NCI-H1417 treated with DMSO at 0.1 percent for 48 hours (cell line): ENCODE data around the gene CFAP99.
"Not testable (repeated sequence)": the region's sequence is repeated elsewhere in the genome, so short reads cannot be mapped to it uniquely, and the experiment has no call there.

ENCODE experiments used
- DNase-seq: peaks from one replicate; lab custom pipeline; 2025; lab: John Stamatoyannopoulos, UW

The CFAP99 gene

DNA sequence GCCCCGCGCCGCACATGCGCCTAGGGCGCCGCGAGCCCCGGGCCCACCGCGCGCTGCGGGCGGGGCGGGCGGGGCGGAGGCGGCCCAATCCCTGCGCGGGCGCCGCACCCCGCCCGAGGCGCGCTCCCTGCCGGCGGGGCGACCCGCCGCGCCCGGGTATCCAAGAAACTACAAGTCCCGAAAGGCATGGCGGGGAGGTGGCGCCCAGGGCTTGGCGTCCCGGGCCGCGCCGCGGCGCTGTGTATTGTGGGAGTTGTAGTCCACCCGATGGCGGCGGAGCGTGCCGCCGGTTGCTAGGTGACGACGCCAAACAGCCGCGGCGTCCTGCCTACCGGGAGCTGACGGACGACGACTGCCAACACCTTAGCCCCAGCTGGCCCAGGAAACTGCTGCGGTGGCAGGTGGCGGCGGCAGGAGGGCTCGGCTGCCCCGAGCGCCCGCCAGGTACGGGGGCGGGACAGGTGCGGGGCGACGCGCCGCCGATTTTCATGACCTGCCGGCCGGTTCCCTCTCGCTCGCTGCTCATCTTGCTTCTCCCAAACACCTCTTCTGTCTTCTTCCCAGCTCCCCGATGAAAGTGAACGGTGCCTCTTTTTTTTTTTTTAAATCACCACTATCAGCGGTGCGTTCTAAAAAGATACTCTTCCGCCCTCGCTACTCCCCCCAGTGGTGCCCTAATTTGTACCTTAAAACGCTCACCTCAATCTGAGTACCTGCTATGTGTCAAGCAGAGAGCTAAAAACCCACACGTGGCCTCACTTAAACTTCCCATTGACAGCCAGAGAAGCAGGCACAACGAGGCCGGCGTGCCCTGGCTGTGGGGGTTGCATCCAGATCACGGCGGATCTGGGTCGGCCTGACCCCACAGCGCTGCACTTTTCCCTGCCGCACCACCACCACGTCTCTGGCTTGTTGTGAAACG is at the start of gene CFAP99:
CFAP99 (plus strand) TSS at position 306 of the 922 bp plus-strand sequence.
- DNase-seq: peak; percentile 71

DNA sequence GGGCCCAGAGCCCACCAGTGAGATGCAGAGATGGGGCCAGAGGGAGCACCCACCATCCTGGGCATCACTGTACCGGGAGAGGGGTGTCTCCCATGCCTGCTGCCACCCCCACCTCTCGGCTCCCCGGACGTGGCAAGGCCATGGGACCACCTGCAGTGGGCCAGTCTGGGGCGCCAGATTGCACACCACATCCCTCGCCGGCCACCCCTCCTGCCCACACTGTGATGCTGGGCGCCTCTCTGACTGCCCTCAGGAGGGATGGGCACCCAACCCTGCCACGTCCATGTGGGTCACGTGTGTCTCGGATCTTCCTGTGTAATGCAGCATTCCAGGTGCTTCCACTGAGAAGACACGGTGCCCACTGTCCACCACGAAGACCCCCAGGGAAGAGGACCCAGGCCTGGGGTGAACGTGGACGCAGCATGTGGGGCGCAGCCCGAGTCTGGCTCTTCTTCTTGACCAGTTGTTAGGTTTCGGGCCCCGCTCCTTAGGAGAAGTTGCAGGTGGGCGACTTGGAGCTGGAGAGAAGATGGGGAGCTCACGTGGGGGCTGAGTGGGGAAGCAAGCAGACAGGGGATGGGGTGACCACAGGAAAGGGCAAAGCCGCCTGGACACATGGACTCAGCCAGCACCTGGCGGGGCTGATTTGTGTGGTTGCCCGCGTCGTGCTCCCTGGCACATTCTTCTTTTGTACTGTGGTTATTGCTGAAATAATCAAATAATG is 48.0 kb upstream of the CFAP99 start:
- DNase-seq: no peak

DNA sequence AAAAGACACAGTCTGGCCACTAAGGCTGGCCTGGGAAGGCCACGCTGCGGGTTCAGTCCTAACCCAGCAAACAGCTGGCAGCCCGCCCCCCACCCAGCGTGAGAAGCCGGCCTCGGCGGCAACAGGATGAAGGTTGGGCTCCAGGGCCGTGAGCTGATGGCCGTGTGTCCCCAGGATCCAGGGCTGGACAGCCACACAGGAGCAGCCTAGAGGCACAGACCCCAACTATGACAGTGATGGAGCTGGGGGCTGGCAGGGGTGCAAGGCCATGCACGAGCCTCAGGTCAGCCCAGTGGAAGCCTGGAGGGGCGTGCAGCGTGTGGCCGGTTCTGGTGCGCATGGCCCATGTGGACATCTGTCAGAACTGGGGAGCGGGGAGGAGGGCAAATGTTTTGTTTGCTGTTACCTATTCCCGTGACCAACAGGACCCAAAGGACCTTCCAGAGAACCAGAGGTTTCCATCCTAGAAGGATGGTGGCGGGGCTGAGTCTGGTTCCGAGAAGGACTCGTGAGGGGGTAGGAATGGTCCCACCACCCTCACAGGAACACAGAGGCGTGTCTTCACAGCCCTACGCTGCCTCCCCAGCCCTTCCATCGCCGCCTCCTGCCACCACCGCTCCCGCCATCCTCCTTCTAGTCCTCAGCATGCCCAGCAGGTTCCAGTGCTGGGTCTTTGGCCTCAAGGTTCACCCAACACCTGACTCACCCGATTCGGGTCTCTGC is 46.8 kb upstream of the CFAP99 start:
- no peak for DNase-seq

DNA sequence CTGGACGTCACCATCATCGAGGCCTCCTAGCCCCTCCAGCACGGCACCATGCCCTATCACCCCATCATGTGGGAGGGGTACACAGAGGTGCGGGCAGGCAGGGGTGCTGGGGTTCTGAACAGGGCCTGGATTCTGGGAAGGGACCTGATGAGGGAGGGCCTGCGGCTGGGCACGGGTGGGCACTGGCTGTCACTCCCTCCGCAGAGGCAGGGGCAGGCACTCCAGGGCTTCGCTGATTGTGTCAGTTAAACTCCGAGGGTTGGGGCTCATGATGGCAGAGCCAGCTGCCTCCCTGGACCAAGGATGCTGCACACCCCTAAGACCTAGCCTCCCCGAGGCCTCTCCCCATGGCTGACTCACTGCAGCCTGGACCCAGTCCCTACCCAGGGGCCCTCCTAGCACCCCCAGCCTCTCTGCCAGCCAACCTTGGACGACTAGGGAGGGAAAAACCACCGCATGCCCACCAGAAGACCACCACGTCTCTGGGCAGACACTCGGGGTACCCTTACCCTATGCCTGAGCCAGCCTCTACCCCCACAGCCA is 46.2 kb upstream of the CFAP99 start:
- no peak for DNase-seq

DNA sequence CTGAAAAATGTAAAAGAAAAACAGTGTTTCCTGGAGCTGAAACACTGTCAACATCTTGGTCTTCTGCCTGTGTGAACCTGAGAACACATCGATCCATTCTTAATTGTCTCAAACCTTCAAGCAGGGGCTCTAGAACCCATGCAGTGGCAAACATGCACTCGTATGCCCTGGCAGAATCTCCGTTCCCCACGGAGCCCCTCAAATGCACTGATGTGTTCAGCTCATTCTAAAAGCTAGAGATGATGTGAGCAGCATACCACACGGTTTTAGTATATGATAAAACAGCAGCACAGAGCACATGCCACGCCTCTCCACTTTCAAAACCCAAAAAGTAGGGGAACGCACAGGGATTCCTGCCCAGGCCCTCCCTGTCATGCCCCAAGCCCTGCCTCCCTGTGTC is 45.2 kb upstream of the CFAP99 start:
- DNase-seq: no peak

DNA sequence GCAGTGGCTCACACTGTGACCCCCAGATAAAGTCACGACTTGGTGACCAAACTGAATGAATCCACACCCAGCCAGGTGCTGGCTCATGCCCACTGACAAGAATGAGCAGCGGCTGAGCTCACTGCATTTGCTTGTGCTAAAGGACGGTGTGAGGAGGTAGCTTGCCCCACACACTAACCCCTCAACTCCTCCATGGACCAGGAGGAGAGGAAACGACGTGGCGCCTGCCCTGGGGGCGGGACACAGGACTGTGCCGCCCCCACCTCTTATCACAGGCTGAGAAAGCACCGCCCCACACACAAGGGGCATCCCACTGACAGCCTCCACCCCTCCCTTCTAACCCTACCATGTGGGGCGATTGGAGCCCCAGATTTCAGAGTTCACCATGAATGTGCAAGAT is 43.3 kb upstream of the CFAP99 start:
- no peak for DNase-seq

DNA sequence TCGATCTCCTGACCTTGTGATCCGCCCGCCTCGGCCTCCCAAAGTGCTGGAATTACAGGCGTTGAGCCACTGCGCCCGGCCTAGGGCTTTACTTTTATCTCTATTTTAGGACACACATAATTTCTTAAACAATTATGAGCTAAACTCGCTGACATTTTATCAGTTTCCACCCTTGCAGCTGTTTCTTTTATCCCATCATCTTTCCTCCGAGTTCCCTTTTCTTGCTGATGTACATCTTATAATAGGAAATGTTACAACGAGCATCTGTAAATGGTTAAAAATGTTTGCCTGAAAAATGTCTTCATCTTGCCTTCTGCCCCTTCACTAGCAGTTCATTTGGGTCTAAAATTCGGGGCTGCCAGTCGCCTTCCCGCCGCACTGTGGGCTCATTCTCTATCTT is 41.5 kb upstream of the CFAP99 start:
- no peak for DNase-seq

DNA sequence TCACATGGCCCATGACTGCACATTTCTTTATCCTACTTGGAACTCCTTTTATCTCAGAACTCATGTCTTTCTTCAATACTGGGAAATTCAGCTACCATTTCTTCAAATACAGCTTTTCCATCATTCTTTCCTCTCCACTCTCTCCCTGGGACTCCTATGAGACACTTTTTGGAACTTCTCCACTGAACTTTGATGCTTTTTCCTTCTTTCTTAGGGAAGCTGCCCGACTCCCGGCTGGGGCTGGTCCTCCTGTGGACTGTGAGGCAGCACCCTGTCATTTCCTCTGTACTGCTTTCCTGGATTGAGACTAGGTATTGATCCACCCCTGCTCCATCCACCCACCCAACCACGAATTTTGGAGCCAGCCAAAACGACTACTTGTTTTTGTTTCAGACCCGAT is 40.4 kb upstream of the CFAP99 start:
- no peak for DNase-seq

DNA sequence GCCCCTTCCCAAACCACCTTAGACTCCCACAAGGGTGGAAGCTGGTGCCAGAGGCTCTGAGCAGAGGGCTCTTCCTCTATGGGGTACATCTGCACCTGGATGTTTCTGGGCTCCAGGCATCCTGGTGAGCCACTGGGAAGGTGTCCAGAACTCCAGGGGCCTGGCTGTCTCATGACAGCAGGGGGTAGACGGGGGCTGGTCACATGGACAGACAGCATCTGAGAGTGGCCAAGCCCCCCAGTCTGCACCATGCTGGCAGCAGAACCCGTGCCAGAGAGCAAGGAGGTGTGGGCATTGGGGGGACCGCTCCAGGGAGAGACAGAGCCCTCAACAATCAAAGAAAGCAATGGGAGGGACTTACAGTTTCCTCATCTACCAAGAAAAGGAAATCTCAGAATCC is 39.9 kb upstream of the CFAP99 start:
- no peak for DNase-seq

DNA sequence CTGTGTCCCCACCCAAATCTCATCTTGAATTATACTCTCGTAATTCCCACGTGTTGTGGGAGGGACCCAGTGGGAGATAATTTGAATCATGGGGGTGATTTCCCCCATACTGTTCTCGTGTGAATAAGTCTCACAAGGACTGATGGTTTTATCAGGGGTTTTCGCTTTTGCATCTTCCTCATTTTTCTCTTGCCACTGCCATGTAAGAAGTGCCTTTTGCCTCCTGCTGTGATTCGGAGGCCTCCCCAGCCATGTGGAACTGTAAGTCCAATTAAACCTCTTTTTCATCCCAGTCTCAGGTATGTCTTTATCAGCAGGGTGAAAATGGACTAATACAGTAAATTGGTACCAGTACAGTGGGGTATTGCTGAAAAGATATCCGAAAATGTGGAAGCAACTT is 38.2 kb upstream of the CFAP99 start:
- DNase-seq: not testable (repeated sequence)

DNA sequence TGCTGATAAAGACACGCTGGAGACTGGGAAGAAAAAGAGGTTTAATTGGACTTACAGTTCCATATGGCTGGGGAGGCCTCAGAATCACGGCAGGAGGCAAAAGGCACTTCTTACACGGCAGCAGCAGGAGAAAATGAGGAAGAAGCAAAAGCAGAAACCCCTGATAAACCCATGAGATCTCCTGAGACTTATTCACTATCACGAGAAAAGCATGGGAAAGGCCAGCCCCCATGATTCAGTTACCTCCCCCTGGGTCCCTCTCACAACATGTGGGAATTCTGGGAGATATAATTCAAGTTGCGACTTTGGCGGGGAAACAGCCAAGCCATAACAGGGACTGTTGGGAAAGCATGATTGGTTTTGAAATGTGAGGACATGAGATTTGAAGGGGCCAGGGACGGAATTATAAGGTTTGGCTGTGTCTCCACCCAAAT is 36.0 kb upstream of the CFAP99 start:
- not testable (repeated sequence) for DNase-seq

DNA sequence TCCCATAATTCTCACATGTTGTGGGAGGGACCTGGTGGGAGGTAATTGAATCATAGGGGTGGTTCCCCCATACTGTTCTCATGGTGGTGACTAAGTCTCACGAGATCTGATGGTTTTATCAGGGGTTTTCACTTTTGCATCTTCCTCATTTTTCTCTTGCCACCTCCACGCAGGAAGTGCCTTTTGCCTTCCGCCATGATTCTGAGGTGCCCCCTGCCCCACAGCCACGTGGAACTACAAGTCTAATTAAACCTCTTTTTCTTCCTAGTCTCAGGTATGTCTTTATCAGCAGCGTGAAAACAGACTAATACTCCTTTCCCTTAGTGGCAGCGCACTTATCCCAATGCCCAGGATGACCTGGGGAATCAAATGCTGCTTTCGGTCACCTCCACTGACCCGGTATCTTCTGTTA is 35.5 kb upstream of the CFAP99 start:
- not testable (repeated sequence) for DNase-seq

DNA sequence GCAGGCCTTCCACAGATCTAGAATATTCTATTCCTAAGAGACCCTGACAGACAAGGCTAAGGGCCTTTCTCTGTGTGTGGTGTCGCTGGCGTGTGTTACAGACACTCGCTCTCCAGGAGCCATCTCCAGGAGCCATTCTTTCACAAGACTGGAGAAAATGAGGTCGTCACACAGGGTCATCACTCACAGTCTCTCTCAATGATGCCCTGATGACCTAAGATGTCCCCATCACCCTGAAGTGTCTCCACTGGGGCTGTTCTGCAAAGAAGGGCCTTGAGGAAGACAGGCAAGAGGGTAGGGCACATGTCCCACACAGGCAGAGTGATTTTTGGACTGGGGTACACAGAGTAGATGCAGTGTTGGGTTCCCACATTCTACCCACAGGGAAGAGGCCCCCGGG is 35.0 kb upstream of the CFAP99 start:
- no peak for DNase-seq

DNA sequence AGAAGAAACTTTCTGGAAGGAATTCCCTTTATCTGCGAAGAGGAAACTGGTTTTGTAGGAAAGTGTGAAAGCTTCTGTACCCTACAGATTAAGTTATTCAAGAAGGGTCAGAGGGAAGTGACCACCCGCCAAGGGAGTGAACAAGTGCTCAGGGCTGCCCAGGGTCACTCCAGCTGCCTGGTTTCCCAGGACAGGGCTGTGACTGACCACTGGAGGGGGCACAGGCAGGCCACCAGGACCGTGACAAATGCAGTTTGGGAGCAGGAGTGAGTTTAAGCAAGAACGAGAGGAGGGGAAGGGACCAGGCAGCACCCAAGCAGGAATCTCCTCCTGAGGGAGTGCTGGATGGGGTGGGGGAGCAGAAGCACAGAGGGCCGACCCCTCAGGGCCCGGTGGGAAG is 34.5 kb upstream of the CFAP99 start:
- DNase-seq: no peak

DNA sequence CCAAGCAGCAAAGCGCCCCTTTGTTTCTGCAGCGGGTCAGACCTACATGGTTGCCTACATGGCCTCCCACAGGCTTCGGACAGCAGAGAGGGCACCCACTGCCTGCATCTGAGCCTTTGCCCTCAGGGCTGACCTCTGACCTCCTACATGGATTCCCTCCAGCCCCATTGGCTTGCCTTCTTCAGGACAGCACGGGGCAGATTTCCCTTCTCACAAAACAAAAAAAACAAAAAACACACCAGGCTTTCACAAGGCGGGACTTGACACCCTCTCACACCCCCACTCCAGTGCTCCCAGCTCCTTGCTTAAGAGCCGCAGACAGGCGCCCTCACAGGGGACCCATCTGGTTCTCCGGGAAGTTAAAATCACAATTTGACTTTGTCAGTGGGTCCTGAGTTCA is 33.2 kb upstream of the CFAP99 start:
- no peak for DNase-seq

DNA sequence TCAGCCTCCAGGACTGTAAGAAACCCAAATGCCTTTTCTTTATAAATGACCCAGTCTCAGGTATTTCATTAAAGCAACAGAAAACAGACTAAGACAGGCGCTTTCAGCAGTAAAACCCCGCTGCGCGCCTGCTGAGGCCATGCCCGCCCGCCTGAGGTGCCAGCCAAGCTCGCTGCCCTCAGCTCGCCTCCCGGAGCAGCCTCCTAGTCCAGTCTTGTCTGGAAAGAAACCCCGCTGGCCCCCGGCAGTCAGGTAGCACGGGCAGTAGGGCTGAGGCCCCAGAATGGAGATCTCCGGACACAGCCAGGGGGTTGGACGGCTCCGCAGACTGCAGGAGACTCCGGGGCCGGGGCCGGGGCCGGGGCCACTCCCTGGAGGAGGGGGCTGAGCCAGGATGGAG is 32.0 kb upstream of the CFAP99 start:
- no peak for DNase-seq

DNA sequence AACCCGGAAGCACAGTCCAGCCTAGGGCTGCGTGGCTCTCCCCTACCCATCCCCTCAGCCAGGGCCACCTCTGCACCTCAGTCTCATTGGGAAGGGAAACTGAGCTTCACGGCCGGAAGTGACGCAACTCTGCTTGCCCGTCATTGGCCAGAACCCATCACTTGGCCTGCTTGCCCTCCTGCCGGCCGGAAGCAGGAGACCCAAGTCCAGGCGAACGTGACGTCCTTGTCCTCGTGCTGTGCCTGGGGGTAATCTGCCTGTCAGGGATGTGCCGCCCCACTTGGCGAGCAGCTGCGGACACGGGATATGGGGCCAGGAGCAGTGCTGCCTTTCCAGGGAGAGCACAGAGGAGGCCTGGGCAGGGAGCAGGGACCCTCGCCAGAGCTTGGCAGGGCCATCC is 31.5 kb upstream of the CFAP99 start:
- DNase-seq: no peak

DNA sequence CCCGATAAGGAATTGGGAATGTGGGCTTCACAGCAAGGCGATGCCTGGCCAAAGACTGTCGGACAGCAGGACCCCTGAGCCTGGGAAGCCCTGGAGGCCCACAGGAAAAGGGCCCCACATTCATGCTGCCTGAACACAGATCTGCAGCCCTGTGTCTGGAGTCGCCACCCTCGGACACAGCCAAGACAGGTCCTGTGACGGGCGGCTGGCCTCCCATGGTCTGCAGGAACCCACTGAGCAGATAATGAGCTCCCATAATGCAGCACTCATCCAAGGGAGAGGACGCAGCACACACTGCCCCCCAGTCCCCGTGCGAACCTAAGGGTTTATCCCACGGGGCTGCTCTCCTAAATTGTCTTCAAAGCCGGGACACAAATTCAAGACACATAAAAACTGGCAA is 30.9 kb upstream of the CFAP99 start:
- DNase-seq: no peak

DNA sequence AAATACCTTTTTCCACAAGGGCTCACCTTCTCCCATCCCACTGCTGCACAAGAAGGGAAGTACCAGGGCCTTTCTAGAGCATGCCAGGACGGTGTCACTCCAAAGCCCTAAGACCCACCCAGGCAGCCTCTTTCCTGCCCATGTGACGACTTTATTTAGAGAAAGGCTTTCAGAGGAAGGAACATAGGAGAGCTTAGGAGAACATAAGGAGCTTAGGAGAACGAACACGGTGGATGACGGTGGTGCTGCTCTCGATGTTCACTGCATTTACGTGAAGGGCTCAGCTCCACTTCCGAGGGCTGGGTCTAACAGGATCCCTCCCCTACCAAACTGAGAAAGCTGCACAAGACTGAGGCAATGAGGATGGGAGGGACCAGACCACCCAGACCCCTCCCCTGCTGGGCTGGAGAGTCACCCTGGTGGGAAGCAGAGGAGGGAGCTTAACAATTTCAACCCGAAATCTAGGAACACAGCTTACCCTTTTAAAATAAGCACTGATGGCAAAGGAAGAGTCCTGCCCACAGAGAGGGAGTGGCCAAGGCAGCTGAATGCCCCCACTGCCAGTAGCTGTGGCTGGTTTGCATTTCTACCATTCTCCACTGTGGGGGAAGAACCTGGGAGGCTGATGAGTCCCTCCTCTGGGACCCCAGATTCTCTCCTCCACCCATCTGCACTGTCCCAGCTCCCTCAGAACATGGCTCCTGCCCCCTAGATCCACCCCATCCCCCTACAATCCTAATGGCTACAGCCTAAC is 30.1 kb upstream of the CFAP99 start:
- DNase-seq: no peak

DNA sequence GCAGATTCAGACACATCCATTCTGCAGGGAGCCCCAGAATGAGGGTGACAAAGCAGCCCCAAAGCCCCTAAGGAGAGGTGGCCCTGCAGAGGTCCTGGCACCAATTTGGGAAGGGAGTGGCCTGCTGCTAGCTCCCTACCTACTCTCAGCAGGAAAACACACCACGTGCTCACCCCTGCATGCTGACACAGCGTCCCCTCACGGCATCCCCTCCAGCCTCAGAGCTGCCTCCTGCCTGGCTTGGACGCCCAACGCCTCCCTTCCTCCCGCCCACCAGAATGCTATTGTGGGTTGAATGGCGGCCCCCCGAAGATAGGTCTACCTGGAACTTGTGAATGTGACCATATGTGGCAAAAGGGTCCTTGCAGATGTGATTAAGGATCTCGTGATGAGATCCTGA is 29.1 kb upstream of the CFAP99 start:
- DNase-seq: no peak

DNA sequence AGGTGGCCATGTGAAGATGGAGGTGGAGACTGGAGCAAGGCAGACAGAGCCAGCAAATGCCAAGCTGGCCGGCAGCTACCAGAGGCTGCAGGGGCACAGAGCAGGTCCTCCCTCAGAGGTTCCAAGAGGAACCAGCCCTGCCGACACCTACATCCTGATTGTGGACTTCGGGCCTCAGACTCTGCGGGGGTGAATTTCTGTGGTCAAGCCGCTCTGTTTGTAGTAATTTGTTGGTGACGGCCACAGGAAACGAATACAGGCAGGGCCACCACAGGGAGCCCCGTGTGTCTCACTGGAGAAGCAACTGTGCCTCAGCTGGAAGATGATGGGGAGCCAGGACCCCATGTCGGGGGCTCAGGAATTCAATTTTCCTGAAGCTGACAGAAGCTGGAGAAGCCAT is 28.6 kb upstream of the CFAP99 start:
- DNase-seq: no peak
